ENCODE data around the gene SLC6A14. TPM values are rescaled to one million over a fixed set of nuclear protein-coding genes. Genes with fewer than 3 reads are reported as not detected.

Gene SLC6A14
- not detected for polyA plus RNA-seq (2013, experiment 1 of 4)
- polyA plus RNA-seq (2013, experiment 2 of 4) = not detected
- polyA plus RNA-seq (2013, experiment 3 of 4) = not detected
- not detected for polyA plus RNA-seq (2013, experiment 4 of 4)

DNA sequence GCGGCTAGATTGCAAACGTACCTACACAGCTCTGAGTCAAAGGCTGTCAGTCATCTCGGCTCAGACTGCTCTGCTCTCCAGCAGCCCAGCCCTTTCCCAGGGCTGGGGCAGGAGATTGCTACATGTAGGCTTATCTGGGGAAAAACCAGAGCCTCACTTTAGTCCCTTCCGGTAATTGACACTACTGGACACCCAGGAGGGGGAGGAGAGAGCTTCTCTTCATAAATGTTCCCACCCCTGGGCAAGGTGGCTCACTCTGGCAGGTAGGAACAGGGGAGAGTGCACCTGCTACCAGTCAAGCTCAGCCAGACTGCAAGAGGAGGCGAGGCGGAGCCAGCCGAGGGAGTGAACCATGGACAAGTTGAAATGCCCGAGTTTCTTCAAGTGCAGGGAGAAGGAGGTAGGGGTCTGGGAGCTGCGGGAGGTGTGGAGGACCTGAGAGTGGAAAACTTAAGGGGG lies at the start of gene SLC6A14:
Gene SLC6A14, plus strand, starts transcription at position 249 of the 459 bp plus-strand sequence. Its CDS starts 104 bp downstream, at position 353.
- 85% methylated on average over 8 to 9 of the region's 9 CpGs for WGBS, 2 experiments
- Histone ChIP-seq H3K36me3 (ENCODE audit: control insufficient read depth, insufficient read depth, low read length) (no peaks in the 10 kb centered on the region), H3K9me3 (ENCODE audit: control insufficient read depth, low read length) (no peaks in the 10 kb centered on the region), H3K27me3 (ENCODE audit: control insufficient read depth, insufficient read depth, low read length, poor library complexity, severe bottlenecking) (no peaks in the 10 kb centered on the region), H3K4me1 (ENCODE audit: control insufficient read depth, insufficient read depth, low read length) (no peaks in the 10 kb centered on the region), H3K4me3 (ENCODE audit: insufficient read depth, low read depth, low read length) (no peak within 1 kb of the TSS), H3K27ac (ENCODE audit: insufficient read depth, low read depth, low read length, poor library complexity, severe bottlenecking) (no peak within 1 kb of the TSS)

DNA sequence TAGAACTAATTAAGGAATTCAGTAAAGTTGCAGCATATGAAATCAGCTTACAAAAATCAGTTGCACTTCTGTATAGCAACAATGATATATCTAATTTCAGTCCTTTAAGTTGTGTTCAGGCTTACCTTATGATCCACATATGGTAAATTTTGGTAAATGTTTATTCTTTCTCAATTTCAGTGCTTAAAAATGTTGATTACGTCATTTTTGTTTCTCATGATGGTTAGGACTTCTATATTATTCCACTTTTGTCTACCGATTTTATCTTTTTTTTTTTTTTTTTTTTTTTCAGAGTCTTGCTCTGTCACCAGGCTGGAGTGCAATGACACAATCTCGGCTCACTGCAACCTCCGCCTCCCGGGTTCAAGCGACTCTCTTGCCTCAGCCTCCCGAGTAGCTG lies 40.7 kb upstream of the SLC6A14 start:
- H3K27ac ChIP-seq (ENCODE audit: insufficient read depth, low read depth, low read length, poor library complexity, severe bottlenecking) = no peak overlapping the region
- H3K4me1 ChIP-seq (ENCODE audit: control insufficient read depth, insufficient read depth, low read length) = no peaks in the 10 kb centered on the region
- no peaks in the 10 kb centered on the region for H3K27me3 ChIP-seq (ENCODE audit: control insufficient read depth, insufficient read depth, low read length, poor library complexity, severe bottlenecking)
- no peaks in the 10 kb centered on the region for H3K9me3 ChIP-seq (ENCODE audit: control insufficient read depth, low read length)
- WGBS, 2 experiments = 87 to 96% methylated on average over 6 of the region's 7 CpGs
- H3K4me3 ChIP-seq (ENCODE audit: insufficient read depth, low read depth, low read length) = no peak overlapping the region
- H3K36me3 ChIP-seq (ENCODE audit: control insufficient read depth, insufficient read depth, low read length) = no peaks in the 10 kb centered on the region

GRCh38 chrX:116399681-116400080 lies 36.7 kb upstream of the SLC6A14 start:
- Histone ChIP-seq H3K36me3 (ENCODE audit: control insufficient read depth, insufficient read depth, low read length) (no peaks in the 10 kb centered on the region), H3K27me3 (ENCODE audit: control insufficient read depth, insufficient read depth, low read length, poor library complexity, severe bottlenecking) (no peaks in the 10 kb centered on the region), H3K9me3 (ENCODE audit: control insufficient read depth, low read length) (no peaks in the 10 kb centered on the region), H3K4me3 (ENCODE audit: insufficient read depth, low read depth, low read length) (no peak overlapping the region), H3K4me1 (ENCODE audit: control insufficient read depth, insufficient read depth, low read length) (no peaks in the 10 kb centered on the region), H3K27ac (ENCODE audit: insufficient read depth, low read depth, low read length, poor library complexity, severe bottlenecking) (no peak overlapping the region)

- H3K36me3 ChIP-seq (ENCODE audit: control insufficient read depth, insufficient read depth, low read length) = no peaks in the 10 kb centered on the region
- no peaks in the 10 kb centered on the region for H3K27me3 ChIP-seq (ENCODE audit: control insufficient read depth, insufficient read depth, low read length, poor library complexity, severe bottlenecking)
- no peak overlapping the region for H3K27ac ChIP-seq (ENCODE audit: insufficient read depth, low read depth, low read length, poor library complexity, severe bottlenecking)
- no peak overlapping the region for H3K4me3 ChIP-seq (ENCODE audit: insufficient read depth, low read depth, low read length)
- no peaks in the 10 kb centered on the region for H3K9me3 ChIP-seq (ENCODE audit: control insufficient read depth, low read length)
- WGBS, 2 experiments = 87 to 89% methylated on average over 2 of the region's 2 CpGs
- no peaks in the 10 kb centered on the region for H3K4me1 ChIP-seq (ENCODE audit: control insufficient read depth, insufficient read depth, low read length)
Measured at GRCh38 chrX:116409219-116409618, 27.2 kb upstream of the SLC6A14 start.

GRCh38 chrX:116413273-116413672 lies 23.1 kb upstream of the SLC6A14 start:
- no peak overlapping the region for H3K4me3 ChIP-seq (ENCODE audit: insufficient read depth, low read depth, low read length)
- H3K9me3 ChIP-seq (ENCODE audit: control insufficient read depth, low read length) = no peaks in the 10 kb centered on the region
- no peaks in the 10 kb centered on the region for H3K27me3 ChIP-seq (ENCODE audit: control insufficient read depth, insufficient read depth, low read length, poor library complexity, severe bottlenecking)
- no peaks in the 10 kb centered on the region for H3K4me1 ChIP-seq (ENCODE audit: control insufficient read depth, insufficient read depth, low read length)
- WGBS, 2 experiments = 57 to 90% methylated on average over 1 of the region's 1 CpG
- no peaks in the 10 kb centered on the region for H3K36me3 ChIP-seq (ENCODE audit: control insufficient read depth, insufficient read depth, low read length)
- no peak overlapping the region for H3K27ac ChIP-seq (ENCODE audit: insufficient read depth, low read depth, low read length, poor library complexity, severe bottlenecking)

DNA sequence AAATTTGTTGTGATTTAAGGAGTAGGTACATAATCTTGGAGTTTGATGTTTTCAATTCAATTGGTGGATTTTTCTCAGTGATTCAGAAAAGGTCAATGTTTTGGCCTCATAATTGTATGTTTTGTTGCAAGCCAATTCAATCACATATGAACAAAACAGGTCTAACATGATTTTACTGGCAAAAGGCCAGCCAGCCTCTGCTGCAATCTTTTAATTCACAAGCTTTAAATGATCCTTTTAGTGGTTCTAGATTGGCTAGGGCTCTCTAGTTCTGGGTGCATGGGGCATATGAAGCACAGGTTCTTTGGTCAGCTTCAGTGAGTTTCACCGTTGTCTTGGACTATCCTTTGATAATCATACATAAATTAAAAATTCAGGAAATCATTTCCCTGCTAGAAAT lies 19.2 kb upstream of the SLC6A14 start:
- H3K27ac ChIP-seq (ENCODE audit: insufficient read depth, low read depth, low read length, poor library complexity, severe bottlenecking) = no peak overlapping the region
- H3K9me3 ChIP-seq (ENCODE audit: control insufficient read depth, low read length) = no peaks in the 10 kb centered on the region
- no peaks in the 10 kb centered on the region for H3K27me3 ChIP-seq (ENCODE audit: control insufficient read depth, insufficient read depth, low read length, poor library complexity, severe bottlenecking)
- H3K36me3 ChIP-seq (ENCODE audit: control insufficient read depth, insufficient read depth, low read length) = no peaks in the 10 kb centered on the region
- 100% methylated on average over 1 of the region's 1 CpG; no CpG with 5 or more reads in 1 of the 2 experiments for WGBS, 2 experiments
- H3K4me3 ChIP-seq (ENCODE audit: insufficient read depth, low read depth, low read length) = no peak overlapping the region
- H3K4me1 ChIP-seq (ENCODE audit: control insufficient read depth, insufficient read depth, low read length) = no peaks in the 10 kb centered on the region

DNA sequence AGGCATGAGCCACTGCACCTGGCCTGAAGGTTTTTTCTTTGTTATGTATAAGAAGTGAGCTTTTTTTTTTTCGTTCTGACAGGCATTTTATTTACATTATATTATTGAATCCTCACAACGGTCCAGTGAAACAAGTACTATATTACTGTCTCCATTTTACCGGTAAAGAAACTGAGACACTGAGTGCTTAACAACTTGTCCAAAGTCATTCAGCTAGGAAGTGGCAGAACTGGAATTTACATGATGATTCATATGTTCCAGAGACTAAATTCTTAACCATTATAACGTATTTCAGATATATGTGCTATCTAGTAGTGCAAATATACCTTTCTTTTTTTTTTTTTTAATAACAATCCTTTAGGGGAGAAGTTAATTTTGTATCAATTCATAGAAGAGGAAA lies 18.4 kb upstream of the SLC6A14 start:
- H3K36me3 ChIP-seq (ENCODE audit: control insufficient read depth, insufficient read depth, low read length) = no peaks in the 10 kb centered on the region

DNA sequence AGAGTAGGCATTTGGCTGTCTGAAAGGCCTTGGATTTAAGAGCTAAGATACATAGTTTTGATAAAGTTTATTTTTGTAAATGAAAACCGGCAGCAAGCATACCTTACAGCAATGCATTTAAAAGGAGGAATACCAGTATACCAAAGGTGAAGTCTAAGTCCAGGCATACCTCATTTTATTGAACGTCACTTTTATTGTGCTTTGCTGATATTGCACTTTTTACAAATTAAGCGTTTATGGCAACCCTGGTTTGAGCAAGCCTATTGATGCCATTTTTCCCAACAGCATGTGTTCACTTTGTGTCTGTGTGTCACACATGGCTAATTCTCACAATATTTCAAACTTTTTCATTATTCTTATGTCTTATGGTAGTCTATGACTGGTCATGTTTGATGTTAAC lies 8.4 kb upstream of the SLC6A14 start:
- H3K4me3 ChIP-seq (ENCODE audit: insufficient read depth, low read depth, low read length) = no peak overlapping the region
- H3K9me3 ChIP-seq (ENCODE audit: control insufficient read depth, low read length) = no peaks in the 10 kb centered on the region
- no peaks in the 10 kb centered on the region for H3K4me1 ChIP-seq (ENCODE audit: control insufficient read depth, insufficient read depth, low read length)
- H3K27ac ChIP-seq (ENCODE audit: insufficient read depth, low read depth, low read length, poor library complexity, severe bottlenecking) = no peak overlapping the region
- H3K27me3 ChIP-seq (ENCODE audit: control insufficient read depth, insufficient read depth, low read length, poor library complexity, severe bottlenecking) = no peaks in the 10 kb centered on the region
- H3K36me3 ChIP-seq (ENCODE audit: control insufficient read depth, insufficient read depth, low read length) = no peaks in the 10 kb centered on the region
- 90 to 95% methylated on average over 2 to 3 of the region's 3 CpGs for WGBS, 2 experiments

More for the DNA sequence above, 18.4 kb upstream of the SLC6A14 start:
- Histone ChIP-seq H3K27ac (ENCODE audit: insufficient read depth, low read depth, low read length, poor library complexity, severe bottlenecking) (no peak overlapping the region), H3K9me3 (ENCODE audit: control insufficient read depth, low read length) (no peaks in the 10 kb centered on the region), H3K27me3 (ENCODE audit: control insufficient read depth, insufficient read depth, low read length, poor library complexity, severe bottlenecking) (no peaks in the 10 kb centered on the region), H3K4me1 (ENCODE audit: control insufficient read depth, insufficient read depth, low read length) (no peaks in the 10 kb centered on the region), H3K4me3 (ENCODE audit: insufficient read depth, low read depth, low read length) (no peak overlapping the region)
- WGBS, 2 experiments = 80 to 100% methylated on average over 1 to 2 of the region's 4 CpGs

- no peaks in the 10 kb centered on the region for H3K4me1 ChIP-seq (ENCODE audit: control insufficient read depth, insufficient read depth, low read length)
- H3K27ac ChIP-seq (ENCODE audit: insufficient read depth, low read depth, low read length, poor library complexity, severe bottlenecking) = no peak overlapping the region
- no peak overlapping the region for H3K4me3 ChIP-seq (ENCODE audit: insufficient read depth, low read depth, low read length)
- H3K9me3 ChIP-seq (ENCODE audit: control insufficient read depth, low read length) = no peaks in the 10 kb centered on the region
- no peaks in the 10 kb centered on the region for H3K27me3 ChIP-seq (ENCODE audit: control insufficient read depth, insufficient read depth, low read length, poor library complexity, severe bottlenecking)
- no peaks in the 10 kb centered on the region for H3K36me3 ChIP-seq (ENCODE audit: control insufficient read depth, insufficient read depth, low read length)
Measured at GRCh38 chrX:116435597-116435996, 809 bp upstream of the SLC6A14 start.

DNA sequence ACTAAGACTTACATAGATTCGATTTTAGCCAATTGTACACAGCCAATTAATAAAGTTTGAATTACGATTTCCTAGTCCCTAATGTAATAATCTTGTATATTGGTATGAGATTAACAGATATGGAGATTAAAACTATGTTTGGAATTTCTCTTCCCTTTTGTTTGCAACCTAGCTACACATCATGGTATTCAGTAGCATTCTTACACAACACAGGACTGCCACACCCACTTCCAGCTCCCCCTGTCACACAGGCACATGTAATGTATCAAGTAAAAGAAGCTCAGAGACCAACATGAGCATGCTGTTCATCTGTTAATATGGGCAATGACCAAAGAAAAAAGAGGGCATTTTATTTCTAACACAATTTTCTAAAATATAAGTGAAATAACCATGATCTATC lies 12.8 kb downstream of the SLC6A14 start:
- no peak overlapping the region for H3K27ac ChIP-seq (ENCODE audit: insufficient read depth, low read depth, low read length, poor library complexity, severe bottlenecking)
- H3K9me3 ChIP-seq (ENCODE audit: control insufficient read depth, low read length) = no peaks in the 10 kb centered on the region
- no CpG with 5 or more reads among the region's 2 CpGs for WGBS, 2 experiments
- no peaks in the 10 kb centered on the region for H3K36me3 ChIP-seq (ENCODE audit: control insufficient read depth, insufficient read depth, low read length)
- no peaks in the 10 kb centered on the region for H3K27me3 ChIP-seq (ENCODE audit: control insufficient read depth, insufficient read depth, low read length, poor library complexity, severe bottlenecking)
- H3K4me1 ChIP-seq (ENCODE audit: control insufficient read depth, insufficient read depth, low read length) = no peaks in the 10 kb centered on the region
- H3K4me3 ChIP-seq (ENCODE audit: insufficient read depth, low read depth, low read length) = no peak overlapping the region

- no peaks in the 10 kb centered on the region for H3K27me3 ChIP-seq (ENCODE audit: control insufficient read depth, insufficient read depth, low read length, poor library complexity, severe bottlenecking)
- H3K4me1 ChIP-seq (ENCODE audit: control insufficient read depth, insufficient read depth, low read length) = no peaks in the 10 kb centered on the region
- H3K36me3 ChIP-seq (ENCODE audit: control insufficient read depth, insufficient read depth, low read length) = no peaks in the 10 kb centered on the region
- H3K9me3 ChIP-seq (ENCODE audit: control insufficient read depth, low read length) = no peaks in the 10 kb centered on the region
- no peak within 1 kb of the TSS for H3K4me3 ChIP-seq (ENCODE audit: insufficient read depth, low read depth, low read length)
- 94 to 97% methylated on average over 17 of the region's 18 CpGs for WGBS, 2 experiments
- no peak within 1 kb of the TSS for H3K27ac ChIP-seq (ENCODE audit: insufficient read depth, low read depth, low read length, poor library complexity, severe bottlenecking)
Measured at GRCh38 chrX:116462822-116463221, 26.4 kb downstream of the SLC6A14 start, which contains the start of gene CT83. CT83 (minus strand) TSS chrX:116462976; CDS start chrX:116462856, 120 bp downstream.

Measured in ectodermal cell (in vitro differentiated cells).